Stimulated activated CD8-positive, alpha-beta memory T cell treated with anti-CD3 and anti-CD28 coated beads, Interleukin-7, amount 100 ng/mL, for 48 hours (primary cell): Measurements from ENCODE around the gene CEBPA.

Experiments
- DNase-seq, 2 donors: peaks; one replicate each; pipeline ENCODE4 v3.0.0-alpha.2; 2020; ENCODE audit warnings: low read depth in 1 of 2; ENCODE audit errors: extremely low read depth in 1 of 2

The CEBPA gene

DNA sequence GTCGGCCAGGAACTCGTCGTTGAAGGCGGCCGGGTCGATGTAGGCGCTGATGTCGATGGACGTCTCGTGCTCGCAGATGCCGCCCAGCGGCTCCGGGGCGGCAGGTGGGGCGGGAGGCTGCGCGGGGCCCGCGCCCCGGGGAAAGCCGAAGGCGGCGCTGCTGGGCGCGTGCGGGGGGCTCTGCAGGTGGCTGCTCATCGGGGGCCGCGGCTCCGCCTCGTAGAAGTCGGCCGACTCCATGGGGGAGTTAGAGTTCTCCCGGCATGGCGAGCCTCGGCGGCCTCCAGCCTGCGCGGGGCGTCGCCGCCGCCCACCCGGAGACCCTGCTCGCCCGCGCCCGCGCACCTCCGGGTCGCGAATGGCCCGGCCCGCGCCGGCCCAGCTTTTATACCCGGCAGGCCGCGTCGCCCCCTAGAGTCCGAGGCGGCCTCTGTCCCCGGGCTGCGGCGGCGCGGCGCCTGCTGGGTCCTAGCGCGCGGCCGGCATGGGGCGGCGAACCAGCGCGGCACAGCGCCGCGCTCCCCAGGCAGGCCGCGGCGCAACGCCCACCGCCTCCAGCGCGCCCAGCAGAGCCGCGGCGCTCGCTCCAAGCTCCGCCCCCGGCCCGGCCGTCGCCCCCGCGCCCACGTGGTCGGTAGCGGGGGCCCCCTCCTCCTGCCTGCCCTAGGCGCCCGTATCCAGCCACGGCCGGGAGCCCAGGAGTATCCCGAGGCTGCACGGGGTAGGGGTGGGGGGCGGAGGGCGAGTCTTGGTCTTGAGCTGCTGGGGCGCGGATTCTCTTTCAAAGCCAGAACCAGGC lies at the start of gene CEBPA:
Gene CEBPA, minus strand, starts transcription at position 360 of the 799 bp plus-strand sequence. Its CDS starts 120 bp downstream, at position 240.
- DNase-seq: peak; percentile 42 to 57

DNA sequence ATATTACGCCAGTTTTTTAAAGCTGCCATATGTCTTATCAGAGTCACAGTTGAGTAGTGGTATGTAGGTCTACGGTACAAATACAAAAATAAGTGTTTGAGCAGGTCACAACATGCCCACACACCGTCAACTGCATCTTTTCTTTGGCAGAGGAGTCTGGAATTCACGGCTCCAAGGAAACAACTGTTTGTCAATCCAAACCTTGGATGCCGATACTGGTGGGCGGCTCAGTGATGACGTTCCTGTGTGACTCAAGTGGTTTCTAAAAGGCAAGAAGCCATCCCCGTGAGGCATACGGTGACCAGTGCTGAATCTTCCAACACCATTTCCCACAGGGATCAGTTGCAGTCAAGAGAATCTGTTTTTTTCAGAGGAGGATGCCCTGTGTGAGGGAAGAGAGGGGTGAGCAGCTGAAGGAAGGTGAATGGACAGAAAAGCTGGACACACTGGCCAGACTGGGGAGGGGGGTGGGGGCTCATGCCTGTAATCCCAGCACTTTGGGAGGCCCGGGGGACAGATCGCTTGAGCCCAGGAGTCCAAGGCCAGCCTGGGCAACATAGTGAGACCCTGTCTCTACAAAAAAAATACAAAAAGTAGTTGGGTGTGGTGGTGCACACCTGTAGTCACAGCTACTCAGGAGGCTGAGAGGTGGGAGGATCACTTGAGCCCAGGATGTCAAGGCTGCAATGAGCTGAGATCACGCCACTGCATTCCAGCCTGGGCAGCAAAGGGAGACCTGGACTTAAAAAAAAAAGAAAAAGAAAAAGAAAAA lies 48.4 kb upstream of the CEBPA start:
- DNase-seq: no peak

DNA sequence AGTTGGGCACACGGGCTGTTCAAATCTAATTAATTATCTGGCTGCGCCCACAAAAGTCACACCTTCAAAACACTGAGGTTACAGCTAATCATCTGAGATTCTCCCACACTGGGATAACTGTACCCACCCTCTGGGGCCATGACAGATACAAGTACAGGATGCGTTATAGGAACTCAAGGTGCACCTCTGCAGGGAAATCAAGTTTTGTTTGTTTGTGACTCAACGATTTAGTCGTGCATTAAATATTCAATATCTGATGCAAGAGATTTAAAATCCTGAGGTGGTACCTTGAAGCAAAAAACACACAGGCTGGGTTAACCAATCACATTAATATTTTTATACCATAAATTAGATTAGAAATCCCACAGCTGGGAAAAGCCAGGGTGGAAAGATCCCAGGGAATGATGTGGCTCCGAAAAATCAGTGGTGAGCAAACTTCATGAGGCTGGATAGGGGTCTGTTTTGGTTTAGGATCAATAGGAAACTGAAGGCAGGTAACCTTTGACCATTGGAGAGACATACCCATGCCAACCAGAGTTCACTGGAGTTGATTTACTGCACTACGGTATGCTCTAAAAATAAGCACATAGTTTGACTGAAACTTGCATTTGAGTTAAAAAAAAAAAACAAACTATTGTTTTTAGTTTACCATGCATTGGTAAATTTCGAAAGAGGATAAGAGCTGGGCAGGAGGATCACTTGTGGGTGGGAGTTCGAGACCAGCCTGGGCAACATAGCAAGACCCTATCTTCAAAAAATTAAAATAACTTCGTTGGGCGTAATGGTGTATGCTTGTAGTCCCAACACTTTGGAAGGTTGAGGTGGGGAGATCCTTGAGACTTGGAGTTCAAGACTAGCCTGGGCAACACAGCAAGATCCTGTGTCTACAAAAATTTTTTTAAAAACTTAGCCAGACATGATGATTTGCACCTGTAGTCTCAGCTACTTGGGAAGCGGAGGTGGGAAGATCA lies 47.3 kb upstream of the CEBPA start:
- no peak for DNase-seq

DNA sequence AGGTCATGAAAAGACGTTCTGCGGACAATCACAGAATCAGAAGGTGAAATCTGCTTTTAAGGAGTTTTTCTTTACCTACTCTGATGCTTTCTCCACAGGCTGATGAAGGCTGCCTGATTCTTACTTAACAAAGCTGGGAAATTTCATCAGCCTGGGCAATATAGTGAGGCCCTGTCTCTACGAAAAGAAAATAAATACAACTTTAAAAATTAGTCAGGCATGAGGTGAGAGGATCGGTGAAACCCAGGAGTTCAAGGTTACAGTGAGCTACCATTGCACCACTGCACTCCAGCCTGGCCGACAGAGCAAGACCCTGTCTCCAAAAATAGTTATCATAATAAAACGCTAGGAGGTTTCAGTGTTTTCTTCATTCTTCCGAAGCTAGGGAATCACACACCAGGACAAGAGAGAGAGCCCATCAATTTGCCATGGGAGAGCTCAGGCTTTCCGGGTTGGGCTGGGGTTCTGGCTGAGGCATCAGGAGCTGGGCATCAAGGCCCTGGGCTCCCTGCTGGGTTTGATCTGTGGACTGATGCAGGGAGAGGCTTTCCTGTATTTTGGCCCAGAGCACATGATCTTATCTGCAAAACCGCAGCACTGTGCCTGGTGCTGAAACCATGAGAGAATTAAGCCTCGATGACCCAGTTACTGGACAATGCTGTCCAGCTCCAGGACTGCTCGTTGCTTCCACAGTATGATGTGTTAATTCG lies 46.1 kb upstream of the CEBPA start:
- no peak for DNase-seq

DNA sequence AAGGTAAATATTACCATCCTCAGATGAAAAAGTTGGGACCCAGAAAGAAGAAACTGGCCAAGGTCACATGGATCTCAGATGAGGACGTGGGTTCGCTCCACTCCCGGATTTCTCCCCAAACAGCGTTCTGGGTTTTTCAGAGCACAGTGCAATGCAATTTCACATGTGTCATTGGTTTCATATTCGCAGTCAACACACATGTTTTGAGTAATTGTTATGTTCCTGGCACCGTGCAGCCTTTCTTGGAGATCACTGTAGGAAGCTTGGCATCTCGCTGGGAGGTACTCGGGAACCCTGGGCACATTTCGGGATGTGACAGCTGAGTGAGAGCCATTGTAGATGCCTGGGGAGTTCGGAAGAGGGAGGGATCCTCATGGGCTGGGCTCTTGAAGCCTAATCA lies 45.0 kb upstream of the CEBPA start:
- DNase-seq: no peak

DNA sequence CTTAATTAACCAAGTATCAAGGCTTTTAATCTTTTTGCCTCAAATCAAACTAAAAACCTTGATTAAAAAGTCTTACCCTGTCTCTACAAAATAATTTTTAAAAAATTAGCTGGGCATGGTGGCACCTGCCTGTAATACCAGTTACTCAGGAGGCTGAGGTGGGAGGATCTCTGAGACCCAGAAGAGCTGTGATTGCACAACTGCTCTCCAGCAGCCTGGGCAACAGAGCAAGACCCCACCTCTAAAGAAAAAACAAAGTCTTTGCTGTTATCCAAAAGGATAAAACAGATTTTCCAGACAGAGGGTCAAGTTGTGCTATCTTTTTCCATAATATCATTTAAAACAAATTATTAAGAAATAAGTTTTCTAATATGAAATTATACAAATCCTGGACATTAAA lies 44.3 kb upstream of the CEBPA start:
- no peak for DNase-seq

DNA sequence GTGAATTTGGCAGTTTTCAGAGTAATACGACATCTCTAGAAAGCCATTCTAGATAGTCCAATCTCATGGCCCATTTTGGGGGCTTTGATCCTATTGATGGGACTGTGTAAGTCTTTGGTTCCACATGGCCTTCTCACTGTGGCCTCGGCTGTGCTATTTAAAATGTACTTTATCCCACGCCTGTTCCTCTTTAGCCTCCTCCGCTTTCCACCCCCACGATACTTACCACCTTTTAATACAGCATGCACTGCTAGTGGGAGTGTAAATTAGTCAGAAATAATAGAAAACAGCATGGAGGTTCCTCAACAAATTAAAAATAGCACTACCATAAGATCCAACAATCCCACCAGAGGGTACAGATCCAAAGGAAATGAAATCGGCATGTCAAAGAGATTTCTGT lies 42.8 kb upstream of the CEBPA start:
- no peak for DNase-seq

DNA sequence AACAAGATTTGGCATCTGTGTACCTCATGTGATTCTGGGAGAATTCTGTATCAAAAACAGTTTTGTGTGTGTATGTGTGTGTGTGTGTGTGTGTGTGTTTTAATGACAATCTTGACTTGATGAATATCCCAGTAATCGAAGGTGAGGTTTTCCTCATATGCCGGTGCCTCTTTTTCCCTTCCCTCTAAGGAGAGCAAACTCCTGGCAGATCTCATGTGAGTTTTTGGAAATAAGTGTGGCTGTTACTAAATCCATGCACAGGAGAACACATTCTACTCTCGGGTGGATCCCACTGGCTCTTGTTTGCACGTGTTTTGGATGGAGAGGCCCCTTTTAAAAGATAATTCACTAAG lies 42.2 kb upstream of the CEBPA start:
- no peak for DNase-seq

DNA sequence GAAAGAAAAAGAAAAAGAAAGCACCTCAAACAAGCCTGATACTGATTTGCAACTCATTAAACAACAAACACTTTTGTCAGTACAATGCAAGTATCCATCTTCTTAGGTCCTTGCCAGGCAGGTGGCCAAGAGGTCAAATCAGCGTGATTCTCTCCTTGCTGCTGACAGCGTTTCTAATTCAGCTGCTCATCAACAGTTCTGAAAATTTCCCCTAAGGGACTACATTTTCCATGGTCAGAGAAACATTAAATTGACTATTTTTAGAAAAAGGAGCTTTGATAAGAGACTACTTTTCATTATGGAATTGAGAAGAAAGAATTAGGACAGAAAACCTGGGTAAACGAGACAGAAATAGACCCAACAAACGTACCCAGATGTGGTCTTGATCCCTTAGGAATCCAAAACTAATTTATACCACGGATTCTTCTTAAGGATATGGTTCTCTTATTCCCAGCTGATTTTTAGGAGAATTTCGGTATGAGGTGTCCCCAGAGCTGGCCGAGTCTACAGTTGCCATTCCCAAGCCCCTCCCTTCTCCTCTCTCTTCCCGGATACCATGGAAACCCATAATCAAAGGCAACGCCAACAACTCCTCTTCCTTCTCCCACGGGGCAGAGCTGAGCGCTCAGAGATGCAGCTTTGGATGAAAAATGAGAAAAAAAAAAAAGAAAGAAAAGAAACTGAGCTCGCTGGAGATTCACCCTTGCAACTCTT lies 41.7 kb upstream of the CEBPA start:
- no peak for DNase-seq

DNA sequence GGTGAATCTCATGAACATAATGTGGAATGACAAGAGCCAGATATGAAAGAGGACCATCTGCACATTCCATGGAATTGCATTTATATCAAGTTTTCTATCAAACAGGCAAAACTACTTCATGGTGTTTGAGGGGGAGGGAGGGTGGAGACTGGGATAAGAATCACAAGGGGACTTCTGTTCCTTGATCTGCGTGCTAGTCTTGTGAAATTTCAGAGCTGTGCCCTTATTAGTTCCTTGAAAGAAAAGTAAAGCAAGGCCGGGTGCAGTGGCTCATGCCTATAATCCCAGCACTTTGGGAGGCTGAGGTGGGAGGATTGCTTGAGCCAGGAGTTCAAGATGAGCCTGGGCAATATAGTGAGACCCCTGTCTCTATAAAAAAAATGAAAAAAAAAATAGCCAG lies 41.0 kb upstream of the CEBPA start:
- DNase-seq: no peak

DNA sequence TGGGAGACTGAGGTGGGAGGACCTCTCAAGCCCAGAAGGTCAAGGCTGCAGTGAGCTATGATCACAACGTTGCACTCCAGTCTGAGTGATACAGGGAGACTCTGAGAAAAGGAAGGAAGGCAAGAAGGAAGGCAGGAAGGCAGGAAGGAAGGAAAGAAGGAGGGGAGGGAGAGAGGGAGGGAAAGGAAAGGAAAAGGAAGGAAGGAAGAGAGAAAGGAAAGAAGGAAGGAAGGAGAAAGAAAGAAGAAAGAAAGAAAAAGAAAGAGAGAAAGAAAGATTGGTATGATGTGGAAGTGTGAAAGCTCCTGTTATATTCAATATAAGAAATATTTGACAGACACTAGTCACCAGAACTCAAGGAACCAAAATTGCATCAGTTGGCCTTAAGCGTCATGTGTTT lies 38.7 kb upstream of the CEBPA start:
- DNase-seq: no peak

DNA sequence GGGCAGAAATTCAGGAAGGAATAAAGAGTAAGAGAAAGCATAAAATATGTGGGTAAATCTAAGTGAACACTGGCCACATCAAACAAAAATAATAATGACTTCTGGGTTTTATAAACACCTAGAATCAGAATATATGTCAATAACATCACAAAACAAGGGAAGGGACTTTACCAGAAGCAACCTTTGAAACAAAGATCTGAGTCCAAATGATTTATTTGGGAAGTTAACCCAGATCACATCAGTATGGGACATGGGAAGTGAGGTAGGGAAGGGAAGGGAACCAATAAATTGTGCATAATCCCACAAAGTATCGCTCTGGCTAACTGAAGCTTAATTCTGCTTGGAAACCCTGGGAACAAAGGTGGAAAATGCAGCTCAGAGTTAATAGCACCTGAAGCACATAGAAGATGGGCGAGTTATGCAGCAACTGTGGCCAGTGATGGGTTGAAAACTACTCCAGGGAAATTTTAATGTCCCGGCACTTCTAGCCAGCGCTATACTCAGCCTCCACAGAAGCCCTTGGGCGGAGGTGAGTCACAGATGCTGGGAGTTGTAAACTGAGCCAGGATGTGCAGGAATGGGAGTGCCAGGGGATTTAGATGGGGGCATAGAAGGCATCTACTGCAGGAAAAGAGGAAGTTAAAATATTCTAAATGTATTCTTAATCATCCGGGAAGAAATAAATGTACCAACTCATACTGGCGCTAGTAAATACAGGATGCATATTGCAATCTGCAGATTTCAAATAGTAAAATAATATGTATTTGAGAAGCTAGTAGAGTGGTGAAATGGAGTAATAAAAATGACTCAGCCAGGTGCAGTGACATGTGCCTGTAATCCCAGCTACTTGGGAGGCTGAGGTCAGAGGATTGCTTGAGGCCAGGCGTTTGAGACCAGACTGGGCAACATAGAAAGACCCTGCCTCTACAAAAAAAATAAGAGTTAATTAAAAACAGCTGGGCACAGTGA lies 37.0 kb upstream of the CEBPA start:
- no peak for DNase-seq

DNA sequence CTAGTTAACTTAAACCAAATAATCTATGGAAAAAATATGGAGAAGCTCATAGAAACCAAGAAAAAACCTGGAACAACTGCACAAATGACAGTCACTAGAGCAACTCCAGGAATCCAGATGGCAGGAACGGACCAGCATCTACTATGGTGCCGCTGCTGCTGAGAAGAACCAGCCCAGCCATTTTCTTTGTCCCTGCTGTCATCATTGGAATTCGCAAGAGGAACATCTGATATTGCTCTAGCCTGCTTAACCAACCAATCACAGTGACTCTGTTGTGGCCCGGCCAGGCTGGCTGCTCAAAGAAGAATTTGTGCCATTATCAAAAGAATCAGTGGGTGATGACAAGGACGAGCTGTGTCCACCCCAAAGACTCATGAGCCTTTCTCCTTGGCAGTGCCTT lies 33.1 kb upstream of the CEBPA start:
- no peak for DNase-seq

DNA sequence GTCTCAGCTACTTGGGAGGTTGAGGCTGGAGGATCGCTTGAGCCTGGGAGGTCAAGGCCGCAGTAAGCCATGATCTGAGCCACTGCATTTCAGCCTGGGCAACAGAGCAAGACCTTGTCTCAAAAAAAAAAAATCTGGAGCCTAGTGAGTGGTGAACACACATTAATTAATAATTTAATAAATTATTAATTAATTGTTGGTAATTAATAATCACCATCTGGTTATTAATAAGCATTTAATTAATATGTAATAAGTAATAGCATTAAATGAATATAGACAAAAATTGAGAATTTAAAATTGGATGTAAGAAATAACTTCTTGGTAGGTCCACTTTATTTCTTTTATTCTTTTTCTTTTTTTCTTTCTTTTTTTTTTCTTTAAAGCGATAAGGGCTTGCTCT lies 31.9 kb upstream of the CEBPA start:
- no peak for DNase-seq

DNA sequence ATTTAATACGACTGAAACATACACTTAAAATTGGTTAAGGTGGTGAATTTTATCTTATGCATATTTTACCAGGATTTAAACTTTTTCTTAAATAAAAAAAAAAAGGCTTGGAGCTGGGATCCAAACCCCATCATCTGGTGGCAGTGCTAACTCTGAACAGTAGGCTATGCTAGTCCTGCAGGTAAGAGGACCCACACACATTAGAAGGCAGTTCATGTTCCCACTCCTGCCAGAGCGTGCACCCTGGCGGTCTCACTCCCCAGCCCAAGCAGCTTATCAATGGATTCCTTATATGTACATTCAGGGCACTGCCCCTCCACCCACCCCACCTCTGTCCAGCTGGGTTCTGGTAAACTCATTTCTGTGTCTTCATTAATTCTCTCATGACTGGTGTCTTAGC lies 31.3 kb upstream of the CEBPA start:
- no peak for DNase-seq

DNA sequence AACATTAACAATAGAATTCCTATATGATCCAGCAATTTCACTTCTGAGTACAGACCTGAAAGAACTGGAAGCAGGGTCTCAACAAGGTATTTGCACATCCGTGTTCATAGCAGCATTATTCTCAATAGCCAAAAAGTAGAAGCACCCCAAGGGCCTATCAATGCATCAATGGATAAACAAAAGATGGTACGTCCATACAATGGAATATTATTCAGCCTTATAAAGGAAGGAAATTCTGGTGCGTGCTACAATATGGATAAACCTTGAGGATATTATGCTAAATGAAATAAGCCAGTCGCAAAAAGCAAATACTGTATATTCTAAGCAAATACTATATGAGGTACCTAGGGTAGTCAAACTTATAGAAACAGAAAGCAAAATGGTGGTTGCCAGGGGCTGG lies 30.8 kb upstream of the CEBPA start:
- no peak for DNase-seq

DNA sequence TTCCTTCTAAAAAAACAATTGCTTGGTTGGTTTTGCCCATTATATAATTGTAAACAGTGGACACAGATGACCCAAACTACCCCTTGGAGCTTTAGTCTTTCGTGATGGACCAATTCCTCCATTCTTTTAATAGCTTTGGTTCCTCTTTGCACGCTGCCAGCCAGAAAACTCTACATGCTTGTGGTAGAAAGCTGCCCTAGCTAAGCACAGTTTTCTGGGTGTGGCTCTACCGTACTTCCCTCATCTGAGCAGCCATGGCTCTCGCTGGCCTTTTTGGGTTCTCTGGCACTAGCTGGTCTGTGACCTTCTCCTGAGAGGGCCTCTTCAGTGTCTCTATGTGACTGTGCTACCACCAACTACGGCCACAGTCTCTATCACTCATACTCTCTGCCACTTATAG lies 29.9 kb upstream of the CEBPA start:
- no peak for DNase-seq

DNA sequence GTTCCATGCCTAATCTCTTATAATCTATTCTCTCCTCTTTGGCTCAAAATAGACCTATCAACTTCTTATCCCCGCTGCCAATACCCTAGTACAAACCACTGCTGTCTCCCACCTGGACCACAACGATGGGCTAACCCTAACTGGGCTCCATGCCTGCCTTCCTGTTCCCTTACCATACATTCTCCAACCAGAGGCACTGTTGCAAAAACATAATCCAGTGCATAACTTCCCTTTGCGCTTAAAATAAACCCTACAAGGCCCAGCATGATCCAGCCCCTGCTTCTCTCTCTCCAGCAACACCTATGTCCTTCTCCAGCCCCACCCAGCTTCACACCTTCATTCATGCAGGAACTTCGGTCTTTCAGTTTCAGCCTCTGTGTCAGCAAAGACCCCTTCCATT lies 27.4 kb upstream of the CEBPA start:
- DNase-seq: no peak

DNA sequence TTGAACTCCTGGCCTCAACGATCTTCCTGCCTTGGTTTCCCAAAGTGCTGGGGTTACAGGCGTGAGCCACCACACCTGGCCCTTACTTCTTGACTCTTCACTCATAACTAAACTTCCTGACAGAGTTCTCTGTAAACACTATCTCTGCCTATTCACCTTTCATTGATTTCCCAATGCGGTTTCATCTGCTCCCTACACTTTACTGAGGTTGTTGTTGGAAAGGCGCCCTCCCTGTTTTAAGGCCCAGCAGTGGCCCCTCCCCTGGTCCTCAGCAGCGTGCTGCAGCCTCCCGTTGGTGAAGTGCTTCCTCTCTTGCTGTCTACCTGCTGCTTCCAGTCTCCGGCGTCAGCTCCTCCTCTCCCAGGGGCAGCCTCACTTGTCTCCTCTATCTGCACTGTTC lies 26.7 kb upstream of the CEBPA start:
- DNase-seq: no peak
